IPS-NIHi7 (cell line): ENCODE measurements around the gene CSPG4.
A peak's percentile ranks its signal among the peaks of the same experiment; 100 is the strongest.

Source experiments
- DNase-seq: peaks from one replicate; pipeline ENCODE4 v3.0.0; 2012; ENCODE audit warnings: mixed read lengths; ENCODE audit errors: extremely low spot score

The CSPG4 gene

DNA sequence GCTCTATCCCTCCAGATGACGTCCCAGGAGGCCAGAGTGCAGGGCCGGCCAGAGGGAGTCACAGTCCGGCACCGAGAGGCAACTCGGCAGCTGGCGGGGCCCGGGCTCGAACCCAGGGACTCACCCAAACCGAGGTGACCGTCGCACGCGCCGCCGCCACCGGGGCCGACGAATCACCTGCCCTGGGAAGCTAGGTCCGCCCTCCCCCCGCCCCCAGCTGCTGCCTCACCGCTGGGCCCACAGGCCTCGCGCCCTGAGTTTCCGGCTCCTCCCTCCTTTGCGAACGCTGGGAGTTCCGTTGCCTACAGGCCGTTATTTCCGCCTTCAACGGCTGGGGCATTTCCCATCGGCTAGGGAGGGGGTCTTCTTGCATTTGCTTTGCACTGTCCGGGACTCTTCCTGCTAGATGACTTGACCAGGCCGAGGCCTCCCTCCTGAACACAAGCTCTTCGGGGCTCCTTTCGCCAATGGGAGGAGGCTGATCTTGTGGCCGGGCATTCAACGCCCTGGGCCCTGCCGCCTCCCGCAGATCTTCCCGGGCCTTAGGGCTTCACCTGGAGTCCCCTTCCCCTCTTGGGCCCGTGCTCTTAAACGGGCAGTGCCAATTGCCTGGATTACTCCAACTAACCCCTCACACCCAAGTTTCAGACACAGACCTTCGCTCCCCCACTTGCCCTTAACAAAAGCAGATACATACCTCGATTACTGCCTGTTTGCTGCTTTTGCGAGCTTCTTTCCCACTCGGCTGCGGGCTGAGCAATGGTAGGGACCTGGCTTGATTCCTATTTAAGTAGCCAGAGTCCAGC, 86.9 kb downstream of the CSPG4 start, which contains the start of gene SNUPN:
SNUPN (minus strand) TSS at position 184 of the 806 bp plus-strand sequence. CDS start 4,674 bp downstream, outside the sequence.
- peak; percentile 98 for DNase-seq
